Measurements from ENCODE around the gene RTKN.

DNA sequence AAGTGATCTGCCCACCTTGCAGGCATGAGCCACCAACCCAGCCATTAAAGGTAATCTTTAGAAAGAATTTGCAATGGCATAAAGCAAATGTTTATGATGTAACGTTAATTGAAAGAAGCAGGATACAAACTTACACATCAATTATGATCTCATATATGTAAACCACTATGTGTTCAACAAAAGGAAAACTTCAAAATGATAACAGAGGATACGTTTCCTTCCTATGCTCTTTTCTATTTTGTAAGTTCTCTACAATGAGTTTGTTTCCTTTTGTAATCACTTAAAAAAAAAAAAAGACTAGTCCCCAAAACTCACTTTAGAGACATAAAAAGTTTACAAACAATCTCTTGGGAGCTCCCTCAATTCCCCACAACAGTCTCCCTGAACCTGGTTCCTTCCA lies 21.7 kb downstream of the RTKN start:
- TF ChIP-seq TCF7L2 (IDR thresholded peaks at IDR 0.05; ENCODE audit: borderline replicate concordance, extremely low read depth, insufficient read depth, insufficient read length) (no peak), CEBPB (IDR thresholded peaks at IDR 0.05; ENCODE audit: low read depth) (no peak), POLR2A (IDR thresholded peaks at IDR 0.05; ENCODE audit: borderline replicate concordance, extremely low read depth, insufficient read depth, insufficient read length) (no peak), EZH2 (IDR thresholded peaks at IDR 0.05) (no peak), CBX3 (IDR thresholded peaks at IDR 0.05; ENCODE audit: low read depth) (no peak), YY1 (IDR thresholded peaks at IDR 0.05; ENCODE audit: extremely low read depth, insufficient replicate concordance, low read depth, low read length) (no peak), POLR2AphosphoS5 (IDR thresholded peaks at IDR 0.05; ENCODE audit: low read depth, low read length) (no peak), RAD21 (IDR thresholded peaks at IDR 0.05; ENCODE audit: low read depth) (no peak), SIN3A (IDR thresholded peaks at IDR 0.05; ENCODE audit: low read depth) (no peak)
- TF ChIP-seq, protein P1, sequence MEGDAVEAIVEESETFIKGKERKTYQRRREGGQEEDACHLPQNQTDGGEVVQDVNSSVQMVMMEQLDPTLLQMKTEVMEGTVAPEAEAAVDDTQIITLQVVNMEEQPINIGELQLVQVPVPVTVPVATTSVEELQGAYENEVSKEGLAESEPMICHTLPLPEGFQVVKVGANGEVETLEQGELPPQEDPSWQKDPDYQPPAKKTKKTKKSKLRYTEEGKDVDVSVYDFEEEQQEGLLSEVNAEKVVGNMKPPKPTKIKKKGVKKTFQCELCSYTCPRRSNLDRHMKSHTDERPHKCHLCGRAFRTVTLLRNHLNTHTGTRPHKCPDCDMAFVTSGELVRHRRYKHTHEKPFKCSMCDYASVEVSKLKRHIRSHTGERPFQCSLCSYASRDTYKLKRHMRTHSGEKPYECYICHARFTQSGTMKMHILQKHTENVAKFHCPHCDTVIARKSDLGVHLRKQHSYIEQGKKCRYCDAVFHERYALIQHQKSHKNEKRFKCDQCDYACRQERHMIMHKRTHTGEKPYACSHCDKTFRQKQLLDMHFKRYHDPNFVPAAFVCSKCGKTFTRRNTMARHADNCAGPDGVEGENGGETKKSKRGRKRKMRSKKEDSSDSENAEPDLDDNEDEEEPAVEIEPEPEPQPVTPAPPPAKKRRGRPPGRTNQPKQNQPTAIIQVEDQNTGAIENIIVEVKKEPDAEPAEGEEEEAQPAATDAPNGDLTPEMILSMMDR (IDR thresholded peaks at IDR 0.05 in 2 of 3, conservative IDR thresholded peaks at IDR 0.05 in 1 of 3; ENCODE audit: borderline replicate concordance in 1 of 3, insufficient read depth in 1 of 3, low read depth in 2 of 3, low read length in 2 of 3): no peak
- TF ChIP-seq, protein P2, sequence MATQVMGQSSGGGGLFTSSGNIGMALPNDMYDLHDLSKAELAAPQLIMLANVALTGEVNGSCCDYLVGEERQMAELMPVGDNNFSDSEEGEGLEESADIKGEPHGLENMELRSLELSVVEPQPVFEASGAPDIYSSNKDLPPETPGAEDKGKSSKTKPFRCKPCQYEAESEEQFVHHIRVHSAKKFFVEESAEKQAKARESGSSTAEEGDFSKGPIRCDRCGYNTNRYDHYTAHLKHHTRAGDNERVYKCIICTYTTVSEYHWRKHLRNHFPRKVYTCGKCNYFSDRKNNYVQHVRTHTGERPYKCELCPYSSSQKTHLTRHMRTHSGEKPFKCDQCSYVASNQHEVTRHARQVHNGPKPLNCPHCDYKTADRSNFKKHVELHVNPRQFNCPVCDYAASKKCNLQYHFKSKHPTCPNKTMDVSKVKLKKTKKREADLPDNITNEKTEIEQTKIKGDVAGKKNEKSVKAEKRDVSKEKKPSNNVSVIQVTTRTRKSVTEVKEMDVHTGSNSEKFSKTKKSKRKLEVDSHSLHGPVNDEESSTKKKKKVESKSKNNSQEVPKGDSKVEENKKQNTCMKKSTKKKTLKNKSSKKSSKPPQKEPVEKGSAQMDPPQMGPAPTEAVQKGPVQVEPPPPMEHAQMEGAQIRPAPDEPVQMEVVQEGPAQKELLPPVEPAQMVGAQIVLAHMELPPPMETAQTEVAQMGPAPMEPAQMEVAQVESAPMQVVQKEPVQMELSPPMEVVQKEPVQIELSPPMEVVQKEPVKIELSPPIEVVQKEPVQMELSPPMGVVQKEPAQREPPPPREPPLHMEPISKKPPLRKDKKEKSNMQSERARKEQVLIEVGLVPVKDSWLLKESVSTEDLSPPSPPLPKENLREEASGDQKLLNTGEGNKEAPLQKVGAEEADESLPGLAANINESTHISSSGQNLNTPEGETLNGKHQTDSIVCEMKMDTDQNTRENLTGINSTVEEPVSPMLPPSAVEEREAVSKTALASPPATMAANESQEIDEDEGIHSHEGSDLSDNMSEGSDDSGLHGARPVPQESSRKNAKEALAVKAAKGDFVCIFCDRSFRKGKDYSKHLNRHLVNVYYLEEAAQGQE (IDR thresholded peaks at IDR 0.05; ENCODE audit: low read depth): no peak
